HT1080 (cell line): ENCODE measurements around the gene PCDHA6. TPM values are rescaled to one million over a fixed set of nuclear protein-coding genes. Genes with fewer than 3 reads are reported as not detected.
A peak's percentile ranks its signal among the peaks of the same experiment; 100 is the strongest.
"Not testable (repeated sequence)": the region's sequence is repeated elsewhere in the genome, so short reads cannot be mapped to it uniquely, and the experiment has no call there.

Source experiments
- DNase-seq: peaks from one replicate; pipeline ENCODE4 v3.0.0-alpha.2; 2015; ENCODE audit warnings: low read depth
- total RNA-seq: library from RNA; depleted of rRNA; stranded (reverse); fragments of >200 nt; shearing (Covaris generic); gene quantifications from 2 replicates; pipeline ENCODE4 v1.2.3, GENCODE V29; 2014; rRNA removed

Gene PCDHA6
- total RNA-seq, 1 experiment from 2014 or later = 0.03 TPM

DNA sequence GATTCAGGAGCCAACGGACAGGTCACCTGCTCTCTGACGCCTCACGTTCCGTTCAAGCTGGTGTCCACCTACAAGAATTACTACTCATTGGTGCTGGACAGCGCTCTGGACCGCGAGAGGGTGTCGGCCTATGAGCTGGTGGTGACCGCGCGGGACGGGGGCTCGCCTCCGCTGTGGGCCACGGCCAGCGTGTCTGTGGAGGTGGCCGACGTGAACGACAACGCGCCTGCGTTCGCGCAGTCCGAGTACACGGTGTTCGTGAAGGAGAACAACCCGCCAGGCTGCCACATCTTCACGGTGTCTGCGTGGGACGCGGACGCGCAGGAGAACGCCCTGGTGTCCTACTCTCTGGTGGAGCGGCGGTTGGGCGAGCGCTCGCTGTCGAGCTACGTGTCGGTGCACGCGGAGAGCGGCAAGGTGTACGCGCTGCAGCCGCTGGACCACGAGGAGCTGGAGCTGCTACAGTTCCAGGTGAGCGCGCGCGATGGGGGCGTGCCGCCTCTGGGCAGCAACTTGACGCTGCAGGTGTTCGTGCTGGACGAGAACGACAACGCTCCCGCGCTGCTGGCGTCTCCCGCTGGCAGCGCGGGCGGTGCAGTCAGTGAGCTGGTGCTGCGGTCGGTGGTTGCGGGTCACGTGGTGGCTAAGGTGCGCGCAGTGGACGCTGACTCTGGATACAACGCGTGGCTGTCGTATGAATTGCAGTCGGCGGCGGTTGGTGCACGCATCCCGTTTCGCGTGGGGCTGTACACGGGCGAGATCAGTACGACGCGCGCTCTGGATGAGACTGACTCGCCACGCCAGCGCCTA lies 29.6 kb downstream of the PCDHA6 start:
- no peak for DNase-seq

DNA sequence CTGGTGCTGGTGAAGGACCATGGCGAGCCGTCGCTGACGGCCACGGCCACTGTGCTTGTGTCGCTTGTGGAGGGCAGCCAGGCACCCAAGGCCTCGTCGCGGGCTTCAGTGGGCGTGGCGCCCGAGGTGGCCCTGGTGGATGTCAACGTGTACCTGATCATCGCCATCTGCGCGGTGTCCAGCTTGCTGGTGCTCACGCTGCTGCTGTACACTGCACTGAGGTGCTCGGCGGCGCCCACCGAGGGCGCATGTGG lies 30.2 kb downstream of the PCDHA6 start:
- no peak for DNase-seq

DNA sequence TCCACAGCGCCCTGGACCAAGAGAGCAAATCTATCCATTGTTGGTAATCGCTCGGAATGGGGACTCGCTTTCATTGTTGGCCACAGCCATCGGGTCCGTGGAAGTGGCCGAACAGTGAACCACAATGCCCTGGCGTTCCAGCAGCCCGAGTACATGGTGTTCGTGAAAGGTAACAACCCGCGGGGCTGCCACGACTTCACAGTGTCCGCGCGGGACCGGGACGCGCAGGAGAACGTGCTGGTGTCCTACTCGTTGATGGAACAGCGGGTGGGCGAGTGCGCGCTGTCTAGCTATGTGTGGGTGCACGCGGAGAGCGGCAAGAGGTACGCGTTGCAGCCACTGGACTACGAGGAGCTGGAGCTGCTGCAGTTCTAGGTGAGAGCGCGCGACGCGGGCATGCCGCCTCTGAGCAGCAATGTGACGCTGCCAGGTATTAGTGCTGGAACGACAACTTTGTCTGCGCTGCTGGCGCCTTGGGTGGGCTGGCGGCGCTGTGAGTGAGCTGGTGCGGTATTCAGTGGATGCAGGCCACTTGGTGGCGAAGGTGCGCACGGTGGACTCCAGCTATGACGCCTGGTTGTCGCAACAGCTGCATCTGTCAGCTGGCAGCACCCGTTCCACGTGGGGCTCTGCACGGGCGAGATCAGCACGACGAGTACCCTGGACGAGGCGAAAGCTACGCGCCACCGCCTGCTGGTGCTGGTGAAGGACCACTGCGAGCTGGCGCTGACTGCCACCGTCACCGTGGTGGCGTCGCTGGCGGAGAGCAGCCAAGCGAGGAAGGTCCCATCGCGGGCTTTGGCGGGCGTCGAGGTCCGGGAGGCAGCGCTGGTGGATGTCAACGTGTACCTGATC lies 34.9 kb downstream of the PCDHA6 start:
- DNase-seq = no peak

DNA sequence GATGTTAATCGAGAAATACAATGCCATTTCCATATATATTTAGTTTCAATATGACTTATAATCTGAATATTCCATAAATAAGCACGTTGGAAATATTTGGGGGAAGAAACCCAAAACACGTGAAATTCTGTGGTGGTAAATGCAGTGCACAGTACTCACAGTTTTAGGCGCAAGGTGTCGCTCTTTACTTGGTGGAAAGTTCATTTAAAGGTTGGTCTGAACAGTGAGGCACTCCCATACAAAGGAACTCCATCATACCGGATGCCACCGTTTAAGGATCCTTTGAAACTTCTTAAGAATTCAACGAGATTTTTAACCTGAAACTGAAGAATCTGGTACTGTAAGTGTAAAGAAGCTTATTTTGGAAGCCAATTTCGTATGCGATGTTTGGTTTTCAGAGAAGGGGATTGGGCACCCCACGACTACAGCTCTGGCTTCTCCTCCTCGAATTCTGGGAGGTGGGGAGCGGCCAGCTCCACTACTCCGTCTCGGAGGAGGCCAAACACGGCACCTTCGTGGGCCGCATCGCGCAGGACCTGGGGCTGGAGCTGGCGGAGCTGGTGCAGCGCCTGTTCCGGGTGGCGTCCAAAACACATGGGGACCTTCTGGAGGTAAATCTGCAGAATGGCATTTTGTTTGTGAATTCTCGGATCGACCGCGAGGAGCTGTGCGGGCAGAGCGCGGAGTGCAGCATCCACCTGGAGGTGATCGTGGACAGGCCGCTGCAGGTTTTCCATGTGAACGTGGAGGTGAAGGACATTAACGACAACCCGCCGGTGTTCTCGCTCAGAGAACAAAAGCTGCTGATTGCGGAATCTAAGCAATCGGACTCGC lies 41.2 kb downstream of the PCDHA6 start, which contains the start of gene PCDHA11:
PCDHA11 (plus strand) TSS at position 237 of the 834 bp plus-strand sequence; CDS start at position 384, 147 bp downstream.
- DNase-seq = peak; percentile 10

DNA sequence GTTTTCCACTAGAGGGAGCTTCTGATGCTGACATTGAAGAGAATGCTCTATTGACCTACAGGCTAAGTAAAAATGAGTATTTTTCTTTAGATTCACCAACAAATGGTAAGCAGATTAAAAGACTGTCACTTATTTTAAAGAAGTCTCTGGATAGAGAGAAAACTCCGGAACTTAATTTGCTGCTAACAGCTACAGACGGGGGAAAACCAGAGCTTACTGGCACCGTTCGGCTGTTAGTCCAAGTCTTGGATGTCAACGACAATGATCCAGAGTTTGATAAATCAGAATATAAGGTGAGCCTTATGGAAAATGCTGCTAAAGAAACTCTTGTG lies 41.8 kb downstream of the PCDHA6 start:
- no peak for DNase-seq

DNA sequence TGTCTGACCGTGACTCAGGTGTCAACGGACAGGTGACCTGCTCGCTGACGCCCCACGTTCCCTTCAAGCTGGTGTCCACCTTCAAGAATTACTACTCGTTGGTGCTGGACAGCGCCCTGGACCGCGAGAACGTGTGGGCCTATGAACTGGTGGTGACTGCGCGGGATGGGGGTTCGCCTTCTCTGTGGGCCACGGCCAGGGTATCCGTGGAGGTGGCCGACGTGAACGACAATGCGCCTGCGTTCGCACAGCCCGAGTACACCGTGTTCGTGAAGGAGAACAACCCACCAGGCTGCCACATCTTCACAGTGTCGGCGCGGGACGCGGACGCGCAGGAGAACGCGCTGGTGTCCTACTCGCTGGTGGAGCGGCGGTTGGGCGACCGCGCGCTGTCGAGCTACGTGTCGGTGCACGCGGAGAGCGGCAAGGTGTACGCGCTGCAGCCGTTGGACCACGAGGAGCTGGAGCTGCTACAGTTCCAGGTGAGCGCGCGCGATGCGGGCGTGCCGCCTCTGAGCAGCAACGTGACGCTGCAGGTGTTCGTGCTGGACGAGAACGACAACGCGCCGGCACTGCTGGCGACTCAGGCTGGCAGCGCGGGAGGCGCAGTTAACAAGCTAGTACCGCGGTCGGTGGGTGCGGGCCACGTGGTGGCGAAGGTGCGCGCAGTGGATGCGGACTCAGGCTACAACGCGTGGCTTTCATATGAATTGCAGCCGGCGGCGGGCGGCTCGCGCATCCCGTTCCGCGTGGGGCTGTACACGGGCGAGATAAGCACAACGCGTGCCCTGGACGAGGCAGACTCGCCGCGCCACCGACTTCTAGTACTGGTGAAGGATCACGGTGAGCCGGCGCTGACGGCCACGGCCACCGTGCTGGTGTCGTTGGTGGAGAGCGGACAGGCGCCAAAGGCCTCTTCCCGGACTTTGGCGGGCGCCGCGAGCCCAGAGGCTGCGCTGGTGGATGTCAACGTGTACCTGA lies 42.8 kb downstream of the PCDHA6 start:
- no peak for DNase-seq

DNA sequence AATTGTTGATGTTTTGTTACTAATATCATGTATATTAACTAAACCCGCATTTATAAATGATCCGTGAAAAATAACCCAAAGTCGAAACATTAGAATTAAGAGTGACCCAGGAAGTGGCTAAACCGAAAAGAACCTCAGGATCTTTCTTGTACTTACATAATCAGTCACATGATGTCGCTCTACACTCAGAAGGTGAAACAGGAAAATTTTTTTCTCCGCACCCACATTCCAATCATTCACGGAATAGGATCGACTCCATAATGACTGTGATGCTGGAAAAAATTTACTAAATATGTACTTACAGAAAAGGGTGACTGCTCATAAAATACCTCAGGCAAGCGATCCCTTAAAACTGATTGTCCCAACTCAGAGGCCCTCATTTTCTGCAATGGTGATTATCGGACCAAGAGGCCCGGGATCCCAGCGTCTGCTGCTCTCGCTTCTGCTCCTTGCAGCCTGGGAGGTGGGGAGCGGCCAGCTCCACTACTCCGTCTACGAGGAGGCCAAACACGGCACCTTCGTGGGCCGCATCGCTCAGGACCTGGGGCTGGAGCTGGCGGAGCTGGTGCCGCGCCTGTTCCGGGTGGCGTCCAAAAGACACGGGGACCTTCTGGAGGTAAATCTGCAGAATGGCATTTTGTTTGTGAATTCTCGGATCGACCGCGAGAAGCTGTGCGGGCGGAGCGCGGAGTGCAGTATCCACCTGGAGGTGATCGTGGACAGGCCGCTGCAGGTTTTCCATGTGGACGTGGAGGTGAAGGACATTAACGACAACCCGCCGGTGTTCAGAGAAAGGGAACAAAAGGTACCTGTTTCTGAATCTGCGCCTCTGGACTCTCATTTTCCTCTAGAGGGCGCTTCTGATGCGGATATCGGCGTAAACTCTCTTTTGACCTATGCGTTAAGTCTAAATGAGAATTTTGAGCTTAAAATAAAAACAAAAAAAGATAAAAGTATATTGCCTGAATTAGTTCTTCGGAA lies 47.6 kb downstream of the PCDHA6 start, which contains the start of gene PCDHA12:
PCDHA12 (plus strand) TSS at position 224 of the 981 bp plus-strand sequence; CDS start at position 389, 165 bp downstream.
- no peak for DNase-seq

DNA sequence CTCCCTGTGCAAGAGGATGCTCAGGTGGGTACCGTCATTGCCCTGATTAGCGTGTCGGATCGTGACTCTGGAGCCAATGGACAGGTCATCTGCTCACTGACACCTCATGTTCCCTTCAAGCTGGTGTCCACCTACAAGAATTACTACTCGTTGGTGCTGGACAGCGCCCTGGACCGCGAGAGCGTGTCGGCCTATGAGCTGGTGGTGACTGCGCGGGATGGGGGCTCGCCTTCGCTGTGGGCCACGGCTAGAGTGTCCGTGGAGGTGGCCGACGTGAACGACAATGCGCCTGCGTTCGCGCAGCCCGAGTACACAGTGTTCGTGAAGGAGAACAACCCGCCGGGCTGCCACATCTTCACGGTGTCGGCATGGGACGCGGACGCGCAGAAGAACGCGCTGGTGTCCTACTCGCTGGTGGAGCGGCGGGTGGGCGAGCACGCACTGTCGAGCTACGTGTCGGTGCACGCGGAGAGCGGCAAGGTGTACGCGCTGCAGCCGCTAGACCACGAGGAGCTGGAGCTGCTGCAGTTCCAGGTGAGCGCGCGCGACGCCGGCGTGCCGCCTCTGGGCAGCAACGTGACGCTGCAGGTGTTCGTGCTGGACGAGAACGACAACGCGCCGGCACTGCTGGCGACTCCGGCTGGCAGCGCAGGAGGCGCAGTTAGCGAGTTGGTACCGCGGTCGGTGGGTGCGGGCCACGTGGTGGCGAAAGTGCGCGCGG lies 48.9 kb downstream of the PCDHA6 start:
- not testable (repeated sequence) for DNase-seq

DNA sequence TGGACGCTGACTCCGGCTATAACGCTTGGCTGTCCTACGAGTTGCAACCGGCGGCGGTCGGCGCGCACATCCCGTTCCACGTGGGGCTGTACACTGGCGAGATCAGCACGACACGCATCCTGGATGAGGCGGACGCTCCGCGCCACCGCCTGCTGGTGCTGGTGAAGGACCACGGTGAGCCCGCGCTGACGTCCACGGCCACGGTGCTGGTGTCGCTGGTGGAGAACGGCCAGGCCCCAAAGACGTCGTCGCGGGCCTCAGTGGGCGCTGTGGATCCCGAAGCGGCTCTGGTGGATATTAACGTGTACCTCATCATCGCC lies 49.5 kb downstream of the PCDHA6 start:
- no peak for DNase-seq

Other genes starting within 250 kb of the PCDHA6 start
- gene CD14, start 194.8 kb upstream of the PCDHA6 start, total RNA-seq = not detected in 2 replicates
- 7.6 and 9.8 TPM in 2 replicates for gene TMCO6, start 188.5 kb upstream of the PCDHA6 start, total RNA-seq
- gene NDUFA2, start 180.3 kb upstream of the PCDHA6 start, total RNA-seq = 167 and 190 TPM in 2 replicates
- 118 and 141 TPM in 2 replicates for gene IK, start 180.1 kb upstream of the PCDHA6 start, total RNA-seq
- gene WDR55, start 163.1 kb upstream of the PCDHA6 start, total RNA-seq = 29.4 and 41.4 TPM in 2 replicates
- gene DND1, start 154.4 kb upstream of the PCDHA6 start, total RNA-seq = 1.8 and 2.8 TPM in 2 replicates
- 116 and 121 TPM in 2 replicates for gene HARS1, start 136.6 kb upstream of the PCDHA6 start, total RNA-seq
- gene HARS2, start 136.5 kb upstream of the PCDHA6 start, total RNA-seq = 34.6 and 39.3 TPM in 2 replicates
- 22.9 and 24.3 TPM in 2 replicates for gene ZMAT2, start 127.5 kb upstream of the PCDHA6 start, total RNA-seq
- gene PCDHA1, start 41.8 kb upstream of the PCDHA6 start, total RNA-seq = 0.03 and 0.23 TPM in 2 replicates
- not detected in 2 replicates for gene PCDHA2, start 33.1 kb upstream of the PCDHA6 start, total RNA-seq
- 0.06 TPM in 1 of 2 replicates, not detected in the other for gene PCDHA3, start 26.9 kb upstream of the PCDHA6 start, total RNA-seq
- 0.06 and 0.07 TPM in 2 replicates for gene PCDHA4, start 20.9 kb upstream of the PCDHA6 start, total RNA-seq
- gene PCDHA5, start 6.3 kb upstream of the PCDHA6 start, total RNA-seq = not detected in 2 replicates
- not detected in 2 replicates for gene PCDHA7, start 6.3 kb downstream of the PCDHA6 start, total RNA-seq
- gene PCDHA8, start 13.2 kb downstream of the PCDHA6 start, total RNA-seq = not detected in 2 replicates
- gene PCDHA9, start 20.4 kb downstream of the PCDHA6 start, total RNA-seq = not detected in 2 replicates
- gene PCDHA10, start 27.9 kb downstream of the PCDHA6 start, total RNA-seq = not detected in 2 replicates
- gene PCDHA11, start 41.0 kb downstream of the PCDHA6 start, total RNA-seq = not detected in 2 replicates
- not detected in 2 replicates for gene PCDHA12, start 47.3 kb downstream of the PCDHA6 start, total RNA-seq
- not detected in 2 replicates for gene PCDHA13, start 54.2 kb downstream of the PCDHA6 start, total RNA-seq
- not detected in 2 replicates for gene PCDHAC1, start 98.3 kb downstream of the PCDHA6 start, total RNA-seq
- not detected in 2 replicates for gene PCDHAC2, start 138.5 kb downstream of the PCDHA6 start, total RNA-seq
- not detected in 2 replicates for gene PCDHB1, start 223.4 kb downstream of the PCDHA6 start, total RNA-seq